Natural killer cell (primary cell): ENCODE measurements around the gene GRB2. TPM values are rescaled to one million over a fixed set of nuclear protein-coding genes. Genes with fewer than 3 reads are reported as not detected.

Experiments used
- ATAC-seq, 3 donors: fragments of 150-1000 bp in 2 of 3; fragments of 200-7000 bp in 1 of 3; cut with Tn5 transposase; 1 replicate in 1 of 3; 2 replicates in 2 of 3; pipeline ENCODE4 v1.10.0; 2021; ENCODE audit warnings: mild to moderate bottlenecking in 2 of 3, moderate library complexity in 2 of 3
- DNase-seq, 2 donors: peaks; one replicate each; pipeline versions ENCODE4 v3.0.0 to v3.0.0-alpha.2; 2013 to 2021; ENCODE audit warnings: mixed read lengths in 1 of 2
- H3K27ac ChIP-seq: one replicate; pipeline ENCODE4 v1.5.1; 2013; ENCODE audit warnings: mild to moderate bottlenecking, low read length
- H3K27me3 ChIP-seq: one replicate; pipeline ENCODE4 v1.6.1; 2013; ENCODE audit warnings: low read length; ENCODE audit not compliant: control insufficient read depth, insufficient read depth
- H3K36me3 ChIP-seq: one replicate; pipeline ENCODE4 v1.6.1; 2013; ENCODE audit warnings: low read length; ENCODE audit not compliant: control insufficient read depth, insufficient read depth
- H3K4me1 ChIP-seq: one replicate; pipeline ENCODE4 v1.6.1; 2013; ENCODE audit warnings: low read length; ENCODE audit not compliant: control insufficient read depth, insufficient read depth
- H3K4me3 ChIP-seq: one replicate; pipeline ENCODE4 v1.5.1; 2013; ENCODE audit warnings: low read length
- H3K9me3 ChIP-seq: one replicate; pipeline ENCODE4 v1.6.1; 2013; ENCODE audit warnings: low read length; ENCODE audit not compliant: control insufficient read depth, insufficient read depth
- H3K27ac Mint-ChIP-seq, 2 donors: one replicate each; pipeline ENCODE4 v1.8.0; 2022; ENCODE audit warnings: mild to moderate bottlenecking in 2 of 2, mixed read lengths in 2 of 2, moderate library complexity in 1 of 2
- H3K27me3 Mint-ChIP-seq, 2 donors: one replicate each; pipeline ENCODE4 v1.8.0; 2022; ENCODE audit warnings: low read depth in 2 of 2, mixed read lengths in 2 of 2
- H3K36me3 Mint-ChIP-seq: one replicate; pipeline ENCODE4 v1.8.0; 2022; ENCODE audit warnings: mixed read lengths
- H3K4me1 Mint-ChIP-seq, 2 donors: one replicate each; pipeline ENCODE4 v1.8.0; 2022; ENCODE audit warnings: mixed read lengths in 2 of 2
- H3K4me3 Mint-ChIP-seq: one replicate; pipeline ENCODE4 v1.8.0; 2022; ENCODE audit warnings: mild to moderate bottlenecking, moderate library complexity, mixed read lengths
- H3K9me3 Mint-ChIP-seq, 2 donors: one replicate each; pipeline ENCODE4 v1.8.0; 2022; ENCODE audit warnings: mixed read lengths in 2 of 2
- CTCF ChIP-seq: fragments of 200-600 bp; IDR thresholded peaks from one replicate; pipeline ENCODE4 v1.8.0; 2022; ENCODE audit warnings: antibody characterized with exemption
- WGBS: methylation state at CpG from one replicate; pipeline ENCODE4 v1.1.7; 2013; ENCODE audit warnings: missing lambda C conversion rate; ENCODE audit not compliant: insufficient coverage; 5-methylcytosine and 5-hydroxymethylcytosine counted together
- intact Hi-C: fragments of 100-400 bp; cut with micrococcal nuclease; formaldehyde crosslinking; loops from one replicate; pipeline ENCODE4 v1.14.2; 2022
- total RNA-seq, 4 donors: library from RNA; stranded (reverse); fragments of 120-200 nt in 1 of 4; gene quantifications; one replicate each; pipeline versions ENCODE4 v1.2.3 to v1.2.4, GENCODE V29; 2013 to 2022

The GRB2 gene
- total RNA-seq, 3 donors from 2014 or later (not counting 1 experiment from before 2014, with no cell fraction given): 115 to 142 (median 116) TPM

- no peaks in the 10 kb centered on the region for H3K27me3 ChIP-seq
- H3K4me3 Mint-ChIP-seq: no peak overlapping the region
- ATAC-seq (no peak), DNase-seq (no peak)
- intact Hi-C loops: no loop called here
- no peaks in the 10 kb centered on the region for H3K9me3 Mint-ChIP-seq
- H3K27ac Mint-ChIP-seq: no peak overlapping the region
- peaks cover 0 to 10% of the 10 kb centered on the region in 2 donors for H3K27me3 Mint-ChIP-seq
- H3K4me3 ChIP-seq: no peak overlapping the region
- H3K36me3 ChIP-seq: no peaks in the 10 kb centered on the region
- H3K4me1 Mint-ChIP-seq: no peaks in the 10 kb centered on the region
- no peak for TF ChIP-seq CTCF
- H3K36me3 Mint-ChIP-seq: no peaks in the 10 kb centered on the region
- 57% methylated on average over 5 of the region's 5 CpGs for WGBS
- H3K27ac ChIP-seq: no peak overlapping the region
- H3K4me1 ChIP-seq: no peaks in the 10 kb centered on the region
- H3K9me3 ChIP-seq: no peaks in the 10 kb centered on the region
Observed at GRCh38 chr17:75418531-75418930, 13.1 kb upstream of the GRB2 start.

GRCh38 chr17:75417054-75417580 lies 11.6 kb upstream of the GRB2 start:
- WGBS: 73% methylated on average over 8 of the region's 9 CpGs
- H3K4me1 ChIP-seq: no peaks in the 10 kb centered on the region
- peaks cover 12 to 13% of the 10 kb centered on the region in 2 donors for H3K4me1 Mint-ChIP-seq
- no peak overlapping the region for H3K27ac ChIP-seq
- H3K4me3 ChIP-seq: no peak overlapping the region
- no peaks in the 10 kb centered on the region for H3K27me3 ChIP-seq
- peaks cover 0 to 10% of the 10 kb centered on the region in 2 donors for H3K27me3 Mint-ChIP-seq
- no peak overlapping the region for H3K27ac Mint-ChIP-seq
- no peaks in the 10 kb centered on the region for H3K9me3 ChIP-seq
- intact Hi-C loops: no loop called here
- H3K36me3 ChIP-seq: no peaks in the 10 kb centered on the region
- no peaks in the 10 kb centered on the region for H3K36me3 Mint-ChIP-seq
- no peak for ATAC-seq
- no peak for TF ChIP-seq CTCF
- no peaks in the 10 kb centered on the region for H3K9me3 Mint-ChIP-seq
- no peak for DNase-seq
- H3K4me3 Mint-ChIP-seq: no peak overlapping the region

- peaks cover 23 to 24% of the 10 kb centered on the region in 2 donors for H3K4me1 Mint-ChIP-seq
- H3K36me3 Mint-ChIP-seq: no peaks in the 10 kb centered on the region
- no peaks in the 10 kb centered on the region for H3K36me3 ChIP-seq
- 94% methylated on average over 9 of the region's 9 CpGs for WGBS
- no peak overlapping the region for H3K4me3 ChIP-seq
- peaks cover 9% of the 10 kb centered on the region for H3K4me1 ChIP-seq
- no peaks in the 10 kb centered on the region for H3K9me3 Mint-ChIP-seq
- intact Hi-C loops: no loop called here
- DNase-seq (no peak), ATAC-seq (no peak)
- peaks cover 0 to 10% of the 10 kb centered on the region in 2 donors for H3K27me3 Mint-ChIP-seq
- H3K27ac ChIP-seq: no peak overlapping the region
- no peak for TF ChIP-seq CTCF
- no peak overlapping the region for H3K27ac Mint-ChIP-seq
- H3K9me3 ChIP-seq: no peaks in the 10 kb centered on the region
- no peaks in the 10 kb centered on the region for H3K27me3 ChIP-seq
- no peak overlapping the region for H3K4me3 Mint-ChIP-seq
Observed at GRCh38 chr17:75416006-75416405, 10.5 kb upstream of the GRB2 start.

GRCh38 chr17:75414488-75414887 lies 9.0 kb upstream of the GRB2 start:
- ATAC-seq: no peak
- Mint-ChIP-seq H3K27ac (no peak overlapping the region), H3K36me3 (no peaks in the 10 kb centered on the region), H3K27me3 (peaks cover 0 to 12% of the 10 kb centered on the region in 2 donors), H3K4me1 (peaks cover 23 to 28% of the 10 kb centered on the region in 2 donors), H3K4me3 (no peak overlapping the region), H3K9me3 (no peaks in the 10 kb centered on the region)
- no peaks in the 10 kb centered on the region for H3K9me3 ChIP-seq
- H3K36me3 ChIP-seq: no peaks in the 10 kb centered on the region
- intact Hi-C loops: no loop called here
- TF ChIP-seq CTCF: no peak
- no peaks in the 10 kb centered on the region for H3K27me3 ChIP-seq
- 93% methylated on average over 1 of the region's 1 CpG for WGBS
- no peak overlapping the region for H3K4me3 ChIP-seq
- no peak overlapping the region for H3K27ac ChIP-seq
- DNase-seq: no peak
- peaks cover 9% of the 10 kb centered on the region for H3K4me1 ChIP-seq
